HFFc6 (cell line): ENCODE measurements around the gene PDCD1. TPM values are rescaled to one million over a fixed set of nuclear protein-coding genes. Genes with fewer than 3 reads are reported as not detected.

Source experiments
- DNase-seq: peaks from one replicate; pipeline ENCODE4 v3.0.0-alpha.2; 2018
- H3K27ac Mint-ChIP-seq: 2 replicates; pipeline ENCODE4 v1.8.0; 2020; ENCODE audit warnings: mild to moderate bottlenecking, mixed read lengths
- H3K27me3 Mint-ChIP-seq: 2 replicates; pipeline ENCODE4 v1.8.0; 2021; ENCODE audit warnings: mild to moderate bottlenecking, moderate library complexity, mixed read lengths; ENCODE audit not compliant: insufficient read depth
- H3K36me3 Mint-ChIP-seq: 2 replicates; pipeline ENCODE4 v1.8.0; 2021; ENCODE audit warnings: low read depth, mixed read lengths
- H3K4me1 Mint-ChIP-seq: 2 replicates; pipeline ENCODE4 v1.8.0; 2020; ENCODE audit warnings: low read depth, mixed read lengths
- H3K4me3 Mint-ChIP-seq: 2 replicates; pipeline ENCODE4 v1.8.0; 2020; ENCODE audit warnings: mild to moderate bottlenecking, moderate library complexity, mixed read lengths
- H3K9me3 Mint-ChIP-seq: 2 replicates; pipeline ENCODE4 v1.8.0; 2020; ENCODE audit warnings: mild to moderate bottlenecking, mixed read lengths
- total RNA-seq, 6 experiments: library from RNA; stranded (reverse); fragmentation: NEBNext Ultra II Directional; extraction: Animal tissue kit (Norgen Biotek cat#: 25700); gene quantifications; 2 replicates in 1 of 6; 3 replicates in 5 of 6; pipeline ENCODE4 v1.2.3, GENCODE V29; 2021
- TF ChIP-seq, protein P1 (sequence below): fragments of 200-600 bp; sonication (generic); IDR thresholded peaks from 2 replicates; pipeline ENCODE4 v1.5.0; 2021; ENCODE audit warnings: antibody characterized with exemption, mild to moderate bottlenecking

PDCD1 gene
- total RNA-seq, 6 experiments from 2014 or later, result not detected

DNA sequence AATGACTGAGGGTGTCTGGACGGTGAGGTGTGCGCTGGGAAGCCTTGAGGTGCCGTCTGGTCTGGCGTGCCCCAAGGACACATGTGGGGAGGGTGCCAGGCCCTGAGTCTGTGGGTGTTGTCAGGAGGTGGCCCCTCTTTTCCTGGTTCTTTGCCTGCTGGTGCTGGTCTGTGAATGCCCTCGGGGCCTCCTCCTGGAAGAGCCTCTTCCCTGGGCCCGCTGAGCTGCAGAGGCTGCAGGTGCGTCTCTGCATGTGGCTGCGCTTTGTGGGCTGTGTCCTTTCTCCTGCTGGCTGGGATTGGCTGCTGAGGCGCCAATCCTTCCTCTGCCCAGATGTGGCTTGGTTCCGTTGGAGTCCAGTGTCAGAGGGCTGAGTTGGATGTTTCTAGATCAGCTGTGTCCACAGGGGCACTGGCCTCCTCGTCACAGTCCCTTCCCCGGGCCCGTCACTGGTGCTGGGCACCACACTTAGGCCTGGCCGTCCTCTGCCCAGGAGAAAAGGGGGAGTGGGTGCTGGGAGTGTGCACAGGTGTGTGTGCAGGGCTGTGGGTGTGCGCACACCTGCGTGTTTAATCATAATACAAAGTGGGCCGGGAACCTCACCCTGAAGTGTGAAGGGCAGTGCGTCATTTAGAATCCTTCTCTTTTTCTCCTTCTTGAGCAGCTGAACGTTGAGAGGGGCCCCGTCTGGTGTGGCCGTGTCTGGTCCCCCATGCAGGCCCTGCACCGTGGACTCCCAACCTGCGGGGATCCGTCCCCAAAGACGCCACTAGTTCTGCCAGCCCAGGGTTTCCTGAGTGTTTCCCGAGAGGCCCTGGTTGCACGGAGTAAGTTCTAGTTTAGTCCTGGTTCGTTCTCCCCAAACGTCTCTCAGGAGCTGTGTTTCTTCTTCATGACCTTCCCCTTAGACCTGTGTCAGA is 46.4 kb upstream of the PDCD1 start:
- peaks cover 2% of the 10 kb centered on the region for H3K27me3 Mint-ChIP-seq
- peaks cover 5% of the 10 kb centered on the region for H3K36me3 Mint-ChIP-seq
- H3K4me1 Mint-ChIP-seq, result no peaks in the 10 kb centered on the region
- H3K4me3 Mint-ChIP-seq, result no peak overlapping the region
- TF ChIP-seq, protein P1, sequence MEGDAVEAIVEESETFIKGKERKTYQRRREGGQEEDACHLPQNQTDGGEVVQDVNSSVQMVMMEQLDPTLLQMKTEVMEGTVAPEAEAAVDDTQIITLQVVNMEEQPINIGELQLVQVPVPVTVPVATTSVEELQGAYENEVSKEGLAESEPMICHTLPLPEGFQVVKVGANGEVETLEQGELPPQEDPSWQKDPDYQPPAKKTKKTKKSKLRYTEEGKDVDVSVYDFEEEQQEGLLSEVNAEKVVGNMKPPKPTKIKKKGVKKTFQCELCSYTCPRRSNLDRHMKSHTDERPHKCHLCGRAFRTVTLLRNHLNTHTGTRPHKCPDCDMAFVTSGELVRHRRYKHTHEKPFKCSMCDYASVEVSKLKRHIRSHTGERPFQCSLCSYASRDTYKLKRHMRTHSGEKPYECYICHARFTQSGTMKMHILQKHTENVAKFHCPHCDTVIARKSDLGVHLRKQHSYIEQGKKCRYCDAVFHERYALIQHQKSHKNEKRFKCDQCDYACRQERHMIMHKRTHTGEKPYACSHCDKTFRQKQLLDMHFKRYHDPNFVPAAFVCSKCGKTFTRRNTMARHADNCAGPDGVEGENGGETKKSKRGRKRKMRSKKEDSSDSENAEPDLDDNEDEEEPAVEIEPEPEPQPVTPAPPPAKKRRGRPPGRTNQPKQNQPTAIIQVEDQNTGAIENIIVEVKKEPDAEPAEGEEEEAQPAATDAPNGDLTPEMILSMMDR, result no peak
- DNase-seq, result no peak
- H3K27ac Mint-ChIP-seq, result no peak overlapping the region; the same call in 1 of the 2 replicates
- H3K9me3 Mint-ChIP-seq, result no peaks in the 10 kb centered on the region

- H3K9me3 Mint-ChIP-seq, result no peaks in the 10 kb centered on the region
- no peaks in the 10 kb centered on the region for H3K4me1 Mint-ChIP-seq
- TF ChIP-seq, protein P1, result no peak
- peaks cover 5% of the 10 kb centered on the region for H3K36me3 Mint-ChIP-seq
- no peak overlapping the region for H3K4me3 Mint-ChIP-seq
- H3K27ac Mint-ChIP-seq, result no peak overlapping the region
- peaks cover 4% of the 10 kb centered on the region for H3K27me3 Mint-ChIP-seq
- no peak for DNase-seq
Observed at GRCh38 chr2:241904011-241904718, 45.5 kb upstream of the PDCD1 start.

DNA sequence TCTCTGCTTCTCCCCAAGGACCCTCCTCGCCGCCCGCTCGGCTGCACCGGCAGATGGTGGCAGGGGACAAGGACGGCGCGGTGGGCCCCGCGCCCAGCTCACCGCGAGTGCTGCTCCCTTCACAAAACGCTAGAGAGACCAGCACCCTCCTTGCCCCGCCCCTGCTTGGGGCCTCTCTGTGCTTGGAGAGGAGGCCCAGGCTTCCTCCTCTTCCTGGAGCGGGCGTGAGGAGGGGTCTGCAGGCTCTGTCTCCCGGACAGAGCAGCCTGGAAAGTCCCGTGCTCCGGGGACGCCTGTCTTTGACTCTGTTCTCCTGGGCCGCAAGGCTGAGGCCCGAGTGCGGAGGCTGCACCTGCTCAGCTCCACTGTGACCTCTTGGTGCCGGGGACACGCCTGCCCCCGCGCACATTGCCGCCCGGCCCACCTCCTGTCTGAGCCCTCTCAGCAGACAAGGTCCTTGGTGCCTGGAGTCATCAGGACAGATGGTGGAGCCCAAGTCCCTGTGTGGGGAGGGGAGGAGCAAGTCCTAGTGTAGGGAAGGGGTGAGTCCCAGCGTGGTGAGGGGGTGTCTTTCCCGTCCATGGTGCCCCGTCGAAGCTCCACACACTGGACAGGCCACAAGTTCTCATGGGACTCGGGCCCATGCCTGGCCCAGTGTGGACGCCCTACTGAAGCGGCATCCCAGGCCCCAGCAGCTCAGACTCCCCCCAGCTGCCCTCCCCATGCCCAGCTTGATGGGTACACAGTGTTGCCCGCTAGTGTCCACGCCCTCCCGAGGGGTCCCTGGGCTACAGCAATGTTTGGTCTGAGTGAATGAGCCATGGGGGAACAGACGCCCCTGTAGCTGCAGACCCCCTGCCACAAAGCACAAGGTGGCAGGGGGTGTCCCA is 44.7 kb upstream of the PDCD1 start:
- no peak for DNase-seq
- Mint-ChIP-seq H3K27ac (no peak overlapping the region), H3K27me3 (peaks cover 3% of the 10 kb centered on the region), H3K4me3 (no peak overlapping the region), H3K36me3 (peaks cover 5% of the 10 kb centered on the region), H3K4me1 (no peaks in the 10 kb centered on the region), H3K9me3 (no peaks in the 10 kb centered on the region)
- TF ChIP-seq, protein P1, result no peak

DNA sequence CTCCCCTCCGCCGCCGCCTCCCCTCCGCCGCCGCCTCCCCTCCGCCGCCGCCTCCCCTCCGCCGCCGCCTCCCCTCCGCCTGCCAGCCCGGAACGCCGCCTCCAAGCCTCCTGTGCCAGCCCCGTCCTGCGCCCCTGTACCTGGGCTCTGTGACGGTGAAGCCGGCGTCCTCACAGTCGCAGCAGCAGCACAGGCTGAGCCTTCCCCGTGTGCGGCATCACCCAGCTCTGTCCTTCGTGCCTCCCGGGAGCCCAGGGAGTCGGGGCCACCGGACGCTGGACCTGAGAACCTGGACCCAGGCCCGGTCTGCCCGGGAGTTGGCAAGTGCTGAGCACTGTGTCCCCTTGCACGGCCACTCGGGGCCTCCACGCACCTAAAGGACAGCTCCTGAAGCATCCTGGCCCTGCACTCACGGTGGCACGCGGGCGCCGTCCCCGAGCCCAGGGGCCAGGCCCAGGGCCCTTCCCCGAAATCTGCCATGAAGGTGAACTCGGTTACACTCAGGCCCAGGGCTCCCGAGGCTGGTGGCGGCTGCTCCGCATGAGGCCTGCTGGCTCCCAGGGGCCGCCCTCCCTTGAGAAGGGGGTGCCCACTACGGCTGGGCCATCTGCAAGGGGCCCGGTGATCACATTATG is 43.8 kb upstream of the PDCD1 start:
- peaks cover 2% of the 10 kb centered on the region; the same call in 1 of the 2 replicates for H3K9me3 Mint-ChIP-seq
- peaks cover 5% of the 10 kb centered on the region for H3K36me3 Mint-ChIP-seq
- DNase-seq, result no peak
- no peak overlapping the region for H3K27ac Mint-ChIP-seq
- no peak overlapping the region for H3K4me3 Mint-ChIP-seq
- TF ChIP-seq, protein P1, result no peak
- H3K27me3 Mint-ChIP-seq, result peaks cover 3% of the 10 kb centered on the region; the same call in 1 of the 2 replicates
- no peaks in the 10 kb centered on the region for H3K4me1 Mint-ChIP-seq
